GM12878 (cell line): ENCODE measurements around the gene CALY. TPM values are rescaled to one million over a fixed set of nuclear protein-coding genes. Genes with fewer than 3 reads are reported as not detected.

Experiments used
- ATAC-seq: fragments of 200-7000 bp; cut with Tn5 transposase; 3 replicates; pipeline ENCODE4 v1.9.1; 2020; ENCODE audit warnings: mild to moderate bottlenecking, moderate library complexity
- BruUV-seq: library from RNA; stranded (reverse); fragments of 400-500 nt; replicated peaks from 2 replicates; lab custom pipeline; 2021; lab: Mats Ljungman, UMichigan
- CTCF ChIA-PET: fragments of 300-600 bp; sonication (Branson Sonifier 250); formaldehyde crosslinking; extraction: SDS; loops from one replicate; lab custom pipeline; 2021; ENCODE audit warnings: inconsistent platforms; lab: Yijun Ruan, JAX
- POLR2A ChIA-PET: fragments of 350-600 bp; formaldehyde crosslinking; extraction: SDS; loops from one replicate; lab custom pipeline; 2021; ENCODE audit warnings: inconsistent platforms; lab: Charles Lee
- RAD21 ChIA-PET: fragments of 300-600 bp; sonication (Branson Sonifier 250); formaldehyde crosslinking; loops from one replicate; lab custom pipeline; 2023; ENCODE audit warnings: antibody characterized with exemption; ENCODE audit not compliant: unreplicated experiment; lab: Charles Lee
- SMC1A ChIA-PET: fragments of 300-600 bp; sonication (Branson Sonifier 250); formaldehyde crosslinking; loops from one replicate; lab custom pipeline; 2023; ENCODE audit not compliant: unreplicated experiment, uncharacterized antibody; lab: Charles Lee
- DNase-seq: peaks from one replicate; pipeline ENCODE4 v3.0.0-alpha.2; 2011; ENCODE audit warnings: low read depth, low spot score
- FAIRE-seq: peaks from 3 replicates; lab custom pipeline; 2011; peaks lifted over from hg19 to GRCh38; lab: Jason Lieb, UNC
- H2AFZ ChIP-seq: 2 replicates; pipeline ENCODE4 v1.6.0; 2011; ENCODE audit warnings: low read depth, low read length, control low read depth; ENCODE audit not compliant: control insufficient read depth
- H3K27ac ChIP-seq: 2 replicates; pipeline ENCODE4 v1.5.1; 2011; ENCODE audit warnings: control low read depth; ENCODE audit not compliant: control insufficient read depth, insufficient read depth
- H3K27me3 ChIP-seq, 2 experiments: replicated peaks in 1 of 2; 2 replicates each; pipeline versions ENCODE4 v1.6.0 to v1.6.1; 2011; ENCODE audit warnings: low read length in 1 of 2; ENCODE audit not compliant: control insufficient read depth in 2 of 2, insufficient read depth in 2 of 2
- H3K36me3 ChIP-seq, 2 experiments: 2 replicates each; pipeline ENCODE4 v1.5.1; 2011; ENCODE audit warnings: low read length in 1 of 2; ENCODE audit not compliant: control insufficient read depth in 2 of 2, insufficient read depth in 2 of 2
- H3K4me1 ChIP-seq: 2 replicates; pipeline ENCODE4 v1.6.1; 2011; ENCODE audit warnings: mild to moderate bottlenecking, low read length, moderate library complexity, mixed read lengths; ENCODE audit not compliant: control insufficient read depth, insufficient read depth
- H3K4me2 ChIP-seq: 2 replicates; pipeline ENCODE4 v1.6.0; 2011; ENCODE audit warnings: control low read depth; ENCODE audit not compliant: control insufficient read depth, insufficient read depth
- H3K4me3 ChIP-seq: fragments of 200-600 bp; sonication (generic); 2 replicates; pipeline ENCODE4 v1.5.1; 2016
- H3K79me2 ChIP-seq: 2 replicates; pipeline ENCODE4 v1.6.0; 2011; ENCODE audit warnings: low read length; ENCODE audit not compliant: control insufficient read depth, insufficient read depth
- H3K9ac ChIP-seq: 2 replicates; pipeline ENCODE4 v1.8.0; 2011; ENCODE audit warnings: low read length, control low read depth, mixed read lengths; ENCODE audit not compliant: control insufficient read depth, insufficient read depth
- H3K9me3 ChIP-seq: replicated peaks from 3 replicates; pipeline ENCODE4 v1.5.1; 2011; ENCODE audit warnings: mild to moderate bottlenecking, low read length; ENCODE audit not compliant: control insufficient read depth, insufficient read depth
- H4K20me1 ChIP-seq: 2 replicates; pipeline ENCODE4 v1.6.0; 2011; ENCODE audit not compliant: control insufficient read depth, insufficient read depth
- BRCA1 ChIP-seq: IDR thresholded peaks from 2 replicates; pipeline ENCODE4 v1.6.1; 2011; ENCODE audit warnings: low read depth, low read length, improper control_type of control experiment
- CBX5 ChIP-seq: sonication (generic); IDR thresholded peaks from 2 replicates; pipeline ENCODE4 v1.6.1; 2016; ENCODE audit warnings: low read depth, moderate library complexity, mild to moderate bottlenecking, inconsistent platforms
- CEBPB ChIP-seq, 2 experiments: fragments of 150-350 bp in 1 of 2; IDR thresholded peaks; 2 replicates each; pipeline ENCODE4 v1.6.1; 2012 to 2014; ENCODE audit warnings: low read depth in 2 of 2, low read length in 2 of 2, borderline replicate concordance in 1 of 2, inconsistent platforms in 1 of 2
- IKZF2 ChIP-seq, 2 experiments: fragments of 450-650 bp; IDR thresholded peaks; 2 replicates each; pipeline ENCODE4 v1.6.1; 2017; ENCODE audit warnings: mild to moderate bottlenecking in 2 of 2, moderate library complexity in 2 of 2
- IRF3 ChIP-seq: fragments of 450-650 bp; IDR thresholded peaks from 2 replicates; pipeline ENCODE4 v1.6.1; 2014; ENCODE audit warnings: mild to moderate bottlenecking
- MYB ChIP-seq: fragments of 150-350 bp; IDR thresholded peaks from 2 replicates; pipeline ENCODE4 v1.6.1; 2014; ENCODE audit warnings: mild to moderate bottlenecking, low read depth, low read length, borderline replicate concordance
- PAX8 ChIP-seq: fragments of 450-650 bp; IDR thresholded peaks from 2 replicates; pipeline ENCODE4 v1.6.1; 2017; ENCODE audit warnings: mild to moderate bottlenecking, moderate library complexity
- PML ChIP-seq: IDR thresholded peaks from 2 replicates; pipeline ENCODE4 v1.6.1; 2012; ENCODE audit warnings: low read length, inconsistent platforms
- ZNF384 ChIP-seq: IDR thresholded peaks from 2 replicates; pipeline ENCODE4 v1.6.1; 2012; ENCODE audit warnings: low read depth, mild to moderate bottlenecking, low read length, improper control_type of control experiment, borderline replicate concordance
- ZSCAN29 ChIP-seq: fragments of 450-650 bp; IDR thresholded peaks from 2 replicates; pipeline ENCODE4 v1.6.1; 2017; ENCODE audit warnings: mild to moderate bottlenecking, moderate library complexity
- WGBS: methylation state at CpG from one replicate; pipeline ENCODE4 v1.1.6; 2016; ENCODE audit warnings: low lambda C conversion rate; ENCODE audit not compliant: insufficient replicate concordance, insufficient coverage; ENCODE audit errors: missing lambda C conversion rate; 5-methylcytosine and 5-hydroxymethylcytosine counted together
- in situ Hi-C: fragments of 300-500 bp; cut with MboI; formaldehyde crosslinking; loops from 9 replicates; pipeline ENCODE4 v1.14.3; 2018; ENCODE audit warnings: mixed read lengths
- intact Hi-C: fragments of 100-400 bp; cut with micrococcal nuclease; formaldehyde crosslinking; loops from one replicate; pipeline ENCODE4 v1.14.2; 2022; ENCODE audit not compliant: unreplicated experiment
- polyA plus RNA-seq, 11 experiments: library from polyadenylated mRNA; depleted of rRNA in 4 of 11; unstranded in 6 of 11; stranded (reverse) in 5 of 11; fragments of >200 nt; fragmentation: Nextera tagmentation in 4 of 11; fragmentation: Illumina TruSeq in 1 of 11; extraction: Ambion mirVana in 4 of 11; extraction: Trizol in 1 of 11; gene quantifications; 1 replicate in 1 of 11; 2 replicates in 10 of 11; pipeline versions ENCODE4 v1.2.1 to v1.2.3, GENCODE V29; 2011 to 2016; ENCODE audit warnings: inconsistent platforms in 2 of 11, missing spikeins in 2 of 11, low read depth in 1 of 11
- total RNA-seq, 4 experiments: library from RNA; depleted of rRNA in 3 of 4; stranded (reverse); fragments of >200 nt in 3 of 4; fragmentation: Illumina TruSeq in 1 of 4; extraction: Trizol in 1 of 4; gene quantifications; 2 replicates each; pipeline versions ENCODE4 v1.2.1 to v1.2.3, GENCODE V29; 2013 to 2021
- TF ChIP-seq, protein P1 (sequence below): fragments of 450-650 bp; IDR thresholded peaks from 2 replicates; pipeline ENCODE4 v1.6.1; 2017; ENCODE audit warnings: antibody characterized with exemption, mild to moderate bottlenecking, moderate library complexity

The CALY gene
- total and polyA plus RNA-seq, 10 of the 15 experiments (the other 5 are each of a cell fraction or from before 2014, with no cell fraction given): 0.07 TPM; not detected in 9

GRCh38 chr10:133355991-133356390 lies 19.3 kb upstream of the CALY start:
- H3K4me1 ChIP-seq: peaks cover 2% of the 10 kb centered on the region
- H3K9me3 ChIP-seq: no peaks in the 10 kb centered on the region
- H3K4me3 ChIP-seq: no peak overlapping the region
- no peak overlapping the region for H3K4me2 ChIP-seq
- no TSS peak for BruUV-seq
- DNase-seq: no peak
- RAD21 ChIA-PET: interaction anchor here (0.9 to 1.2 kb wide), 2 partner anchors 26 to 45 kb away, joined by 3 read pairs; no protein-coding TSS in a partner anchor
- H3K36me3 ChIP-seq: no peaks in the 10 kb centered on the region
- intact Hi-C loops (no loop called here), in situ Hi-C loops (no loop called here)
- no peak overlapping the region for H2AFZ ChIP-seq
- no peak for FAIRE-seq
- SMC1A ChIA-PET: interaction anchor here (1.0 kb wide), 1 partner anchor 12 kb away, joined by 4 read pairs; no protein-coding TSS in a partner anchor
- 94% methylated on average over 3 of the region's 3 CpGs for WGBS
- no peaks in the 10 kb centered on the region for H3K27me3 ChIP-seq
- no peaks in the 10 kb centered on the region for H4K20me1 ChIP-seq
- no peak overlapping the region for H3K27ac ChIP-seq
- POLR2A ChIA-PET: interaction anchor here (0.6 kb wide), 1 partner anchor 17 kb away, joined by 3 read pairs; no protein-coding TSS in a partner anchor
- H3K9ac ChIP-seq: no peak overlapping the region
- ATAC-seq: no peak
- H3K79me2 ChIP-seq: no peaks in the 10 kb centered on the region; the same call in 1 of the 2 replicates
- TF ChIP-seq PAX8: no peak
- CTCF ChIA-PET: interaction anchor here (1.2 kb wide), 1 partner anchor 82 kb away, joined by 5 read pairs; no protein-coding TSS in a partner anchor

DNA sequence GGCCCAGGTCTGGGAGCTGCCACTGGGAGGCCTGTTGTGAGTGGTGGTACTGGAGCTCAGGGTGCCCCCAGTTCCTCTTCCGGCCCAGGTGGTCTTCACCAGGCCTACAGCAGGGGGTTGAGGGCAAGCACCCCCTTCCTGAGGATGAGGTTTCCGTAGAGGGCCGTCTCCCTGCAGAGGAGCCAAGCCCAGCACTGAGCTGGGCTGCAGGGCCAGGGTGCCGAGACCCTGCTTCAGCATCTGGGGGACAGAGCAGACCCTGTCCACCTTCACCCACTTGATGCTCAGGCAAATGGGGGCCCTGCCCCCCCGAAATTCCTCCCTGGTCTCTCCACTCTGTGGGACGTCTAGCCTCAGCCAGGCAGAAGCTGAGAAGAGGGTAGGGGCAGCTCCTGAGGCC lies 18.6 kb upstream of the CALY start:
- Histone ChIP-seq H3K79me2 (no peaks in the 10 kb centered on the region; the same call in 1 of the 2 replicates), H3K4me1 (no peaks in the 10 kb centered on the region), H3K4me3 (no peak overlapping the region), H3K4me2 (no peak overlapping the region), H2AFZ (no peak overlapping the region), H3K27me3 (no peaks in the 10 kb centered on the region), H3K9me3 (no peaks in the 10 kb centered on the region), H3K9ac (no peak overlapping the region), H3K36me3 (no peaks in the 10 kb centered on the region), H4K20me1 (no peaks in the 10 kb centered on the region), H3K27ac (no peak overlapping the region)
- 86% methylated on average over 6 of the region's 6 CpGs for WGBS
- no peak for FAIRE-seq
- ATAC-seq: no peak
- intact Hi-C loops: no loop called here
- no TSS peak for BruUV-seq
- no peak for DNase-seq
- ChIA-PET SMC1A (interaction anchor here (1.0 kb wide), 1 partner anchor 25 kb away, joined by 3 read pairs; no protein-coding TSS in a partner anchor), POLR2A (interaction anchor here (0.7 kb wide), 1 partner anchor 32 kb away, joined by 3 read pairs; no protein-coding TSS in a partner anchor), RAD21 (interaction anchor here (1.2 kb wide), 1 partner anchor 46 kb away, joined by 3 read pairs; no protein-coding TSS in a partner anchor), CTCF (no interaction called here)
- in situ Hi-C loops: no loop called here
- TF ChIP-seq BRCA1: no peak
- TF ChIP-seq, protein P1, sequence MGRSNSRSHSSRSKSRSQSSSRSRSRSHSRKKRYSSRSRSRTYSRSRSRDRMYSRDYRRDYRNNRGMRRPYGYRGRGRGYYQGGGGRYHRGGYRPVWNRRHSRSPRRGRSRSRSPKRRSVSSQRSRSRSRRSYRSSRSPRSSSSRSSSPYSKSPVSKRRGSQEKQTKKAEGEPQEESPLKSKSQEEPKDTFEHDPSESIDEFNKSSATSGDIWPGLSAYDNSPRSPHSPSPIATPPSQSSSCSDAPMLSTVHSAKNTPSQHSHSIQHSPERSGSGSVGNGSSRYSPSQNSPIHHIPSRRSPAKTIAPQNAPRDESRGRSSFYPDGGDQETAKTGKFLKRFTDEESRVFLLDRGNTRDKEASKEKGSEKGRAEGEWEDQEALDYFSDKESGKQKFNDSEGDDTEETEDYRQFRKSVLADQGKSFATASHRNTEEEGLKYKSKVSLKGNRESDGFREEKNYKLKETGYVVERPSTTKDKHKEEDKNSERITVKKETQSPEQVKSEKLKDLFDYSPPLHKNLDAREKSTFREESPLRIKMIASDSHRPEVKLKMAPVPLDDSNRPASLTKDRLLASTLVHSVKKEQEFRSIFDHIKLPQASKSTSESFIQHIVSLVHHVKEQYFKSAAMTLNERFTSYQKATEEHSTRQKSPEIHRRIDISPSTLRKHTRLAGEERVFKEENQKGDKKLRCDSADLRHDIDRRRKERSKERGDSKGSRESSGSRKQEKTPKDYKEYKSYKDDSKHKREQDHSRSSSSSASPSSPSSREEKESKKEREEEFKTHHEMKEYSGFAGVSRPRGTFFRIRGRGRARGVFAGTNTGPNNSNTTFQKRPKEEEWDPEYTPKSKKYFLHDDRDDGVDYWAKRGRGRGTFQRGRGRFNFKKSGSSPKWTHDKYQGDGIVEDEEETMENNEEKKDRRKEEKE: no peak
- TF ChIP-seq IKZF2 (IDR thresholded peaks at IDR 0.05): no peak
- TF ChIP-seq PML: no peak
- no peak for TF ChIP-seq CBX5
- no peak for TF ChIP-seq ZNF384
- no peak for TF ChIP-seq CEBPB (IDR thresholded peaks at IDR 0.05; ENCODE audit: borderline replicate concordance in 1 of 2, low read depth in 2 of 2, low read length in 2 of 2)
- no peak for TF ChIP-seq ZSCAN29
- no peak for TF ChIP-seq MYB
- TF ChIP-seq IRF3: no peak
